ENCODE results near the gene CHN1.

Gene CHN1

GRCh38 chr2:175027755-175028154 lies 22.6 kb upstream of the CHN1 start:
- H3K4me1 ChIP-seq (ENCODE audit: control insufficient read depth, low read depth, low read length), result no peaks in the 10 kb centered on the region
- H3K4me3 ChIP-seq (ENCODE audit: low read length), result no peak overlapping the region
- no peaks in the 10 kb centered on the region for H3K9me3 ChIP-seq (ENCODE audit: control insufficient read depth, low read depth, low read length)
- H3K36me3 ChIP-seq (ENCODE audit: control insufficient read depth, low read depth, low read length), result no peaks in the 10 kb centered on the region
- H3K9ac ChIP-seq (ENCODE audit: low read length), result no peak overlapping the region
- no peak overlapping the region for H3K27ac ChIP-seq (ENCODE audit: low read length)
- H3K27me3 ChIP-seq (ENCODE audit: control insufficient read depth, insufficient read depth, low read length), result no peaks in the 10 kb centered on the region

GRCh38 chr2:175026385-175026784 lies 21.2 kb upstream of the CHN1 start:
- Histone ChIP-seq H3K9ac (ENCODE audit: low read length) (no peak overlapping the region), H3K27ac (ENCODE audit: low read length) (no peak overlapping the region), H3K4me1 (ENCODE audit: control insufficient read depth, low read depth, low read length) (no peaks in the 10 kb centered on the region), H3K9me3 (ENCODE audit: control insufficient read depth, low read depth, low read length) (no peaks in the 10 kb centered on the region), H3K27me3 (ENCODE audit: control insufficient read depth, insufficient read depth, low read length) (no peaks in the 10 kb centered on the region), H3K36me3 (ENCODE audit: control insufficient read depth, low read depth, low read length) (no peaks in the 10 kb centered on the region), H3K4me3 (ENCODE audit: low read length) (no peak overlapping the region)

GRCh38 chr2:175025946-175026345 lies 20.8 kb upstream of the CHN1 start:
- Histone ChIP-seq H3K9me3 (ENCODE audit: control insufficient read depth, low read depth, low read length) (no peaks in the 10 kb centered on the region), H3K27ac (ENCODE audit: low read length) (no peak overlapping the region), H3K27me3 (ENCODE audit: control insufficient read depth, insufficient read depth, low read length) (no peaks in the 10 kb centered on the region), H3K9ac (ENCODE audit: low read length) (no peak overlapping the region), H3K36me3 (ENCODE audit: control insufficient read depth, low read depth, low read length) (no peaks in the 10 kb centered on the region), H3K4me3 (ENCODE audit: low read length) (no peak overlapping the region), H3K4me1 (ENCODE audit: control insufficient read depth, low read depth, low read length) (no peaks in the 10 kb centered on the region)

DNA sequence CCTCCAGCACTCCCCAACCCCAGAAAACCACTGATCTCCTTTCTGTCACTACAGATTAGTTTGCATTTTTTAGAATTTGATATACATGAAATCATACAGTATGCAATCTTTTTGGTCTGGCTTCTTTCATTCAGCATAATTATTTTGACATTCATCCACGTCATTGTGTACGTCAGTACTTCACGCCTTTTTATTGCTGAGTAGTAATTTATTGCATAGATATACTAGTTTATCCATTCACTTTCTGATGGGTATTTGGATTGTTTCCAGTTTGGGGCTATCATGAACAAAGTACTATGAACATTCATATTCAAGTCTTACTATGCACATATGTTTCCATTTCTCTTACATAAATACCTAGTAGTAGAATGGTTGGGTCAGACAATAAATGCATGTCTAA lies 20.1 kb upstream of the CHN1 start:
- Histone ChIP-seq H3K4me1 (ENCODE audit: control insufficient read depth, low read depth, low read length) (no peaks in the 10 kb centered on the region), H3K27me3 (ENCODE audit: control insufficient read depth, insufficient read depth, low read length) (no peaks in the 10 kb centered on the region), H3K9ac (ENCODE audit: low read length) (no peak overlapping the region), H3K27ac (ENCODE audit: low read length) (no peak overlapping the region), H3K36me3 (ENCODE audit: control insufficient read depth, low read depth, low read length) (no peaks in the 10 kb centered on the region), H3K4me3 (ENCODE audit: low read length) (no peak overlapping the region), H3K9me3 (ENCODE audit: control insufficient read depth, low read depth, low read length) (no peaks in the 10 kb centered on the region)

DNA sequence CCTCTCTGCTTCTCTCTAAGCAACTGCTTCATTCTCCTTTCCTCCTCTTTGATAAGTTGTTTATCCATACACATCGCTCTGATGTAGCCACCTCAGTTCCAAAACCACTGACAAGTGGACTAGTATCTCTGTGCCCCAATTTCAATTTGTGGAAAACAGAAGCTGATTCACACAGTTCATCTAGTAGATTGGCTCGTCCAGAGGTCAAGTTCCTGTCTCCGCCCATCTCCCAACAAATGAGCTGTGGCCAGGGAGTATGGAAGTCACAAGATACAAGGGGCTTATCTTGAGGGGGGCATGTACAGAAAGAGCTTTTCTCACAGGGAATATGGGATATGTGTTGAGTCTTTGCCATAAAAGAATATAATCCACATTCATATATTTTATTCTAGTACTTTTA lies 17.7 kb upstream of the CHN1 start:
- no peaks in the 10 kb centered on the region for H3K36me3 ChIP-seq (ENCODE audit: control insufficient read depth, low read depth, low read length)
- no peaks in the 10 kb centered on the region for H3K9me3 ChIP-seq (ENCODE audit: control insufficient read depth, low read depth, low read length)
- H3K4me3 ChIP-seq (ENCODE audit: low read length), result no peak overlapping the region
- no peak overlapping the region for H3K27ac ChIP-seq (ENCODE audit: low read length)
- H3K4me1 ChIP-seq (ENCODE audit: control insufficient read depth, low read depth, low read length), result no peaks in the 10 kb centered on the region
- H3K27me3 ChIP-seq (ENCODE audit: control insufficient read depth, insufficient read depth, low read length), result no peaks in the 10 kb centered on the region
- H3K9ac ChIP-seq (ENCODE audit: low read length), result no peak overlapping the region

DNA sequence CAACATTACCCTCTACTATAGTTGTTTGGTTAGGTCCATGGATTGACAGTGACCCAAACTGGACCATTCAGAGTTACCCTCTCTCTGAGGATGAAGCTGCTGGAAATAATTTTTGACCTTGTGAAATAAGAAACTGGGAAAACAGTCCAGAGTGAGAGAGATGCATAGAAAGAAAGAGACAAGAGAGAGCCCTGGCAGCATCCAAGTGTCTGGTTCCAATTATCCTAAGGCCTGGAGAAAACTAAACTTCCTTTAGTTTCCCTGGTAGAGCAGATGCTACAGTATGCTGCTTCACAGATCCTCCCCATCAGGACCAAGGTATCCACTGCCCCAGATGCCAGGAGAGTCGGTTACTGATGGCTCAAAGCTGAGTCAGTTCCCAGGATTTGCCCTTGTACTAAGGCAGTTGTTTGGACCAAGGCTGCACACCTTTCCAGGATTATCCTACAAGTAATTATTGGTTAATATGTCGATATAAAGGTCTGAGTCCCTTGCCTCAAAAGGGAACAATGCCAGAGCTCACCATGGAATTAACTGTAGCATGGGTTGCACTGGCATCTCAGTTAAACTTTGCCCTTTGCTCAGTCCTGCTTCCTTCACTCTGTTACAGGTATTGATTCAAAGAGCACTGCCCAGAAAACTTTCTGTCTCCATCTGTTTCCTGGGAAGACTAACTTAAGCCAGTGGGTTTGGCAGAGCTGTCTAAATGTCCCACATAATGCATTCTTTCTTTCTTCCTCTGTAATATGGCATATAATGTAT lies 14.6 kb upstream of the CHN1 start:
- Histone ChIP-seq H3K4me3 (ENCODE audit: low read length) (no peak overlapping the region), H3K27me3 (ENCODE audit: control insufficient read depth, insufficient read depth, low read length) (no peaks in the 10 kb centered on the region), H3K27ac (ENCODE audit: low read length) (no peak overlapping the region), H3K9me3 (ENCODE audit: control insufficient read depth, low read depth, low read length) (no peaks in the 10 kb centered on the region), H3K9ac (ENCODE audit: low read length) (no peak overlapping the region), H3K4me1 (ENCODE audit: control insufficient read depth, low read depth, low read length) (no peaks in the 10 kb centered on the region), H3K36me3 (ENCODE audit: control insufficient read depth, low read depth, low read length) (no peaks in the 10 kb centered on the region)

DNA sequence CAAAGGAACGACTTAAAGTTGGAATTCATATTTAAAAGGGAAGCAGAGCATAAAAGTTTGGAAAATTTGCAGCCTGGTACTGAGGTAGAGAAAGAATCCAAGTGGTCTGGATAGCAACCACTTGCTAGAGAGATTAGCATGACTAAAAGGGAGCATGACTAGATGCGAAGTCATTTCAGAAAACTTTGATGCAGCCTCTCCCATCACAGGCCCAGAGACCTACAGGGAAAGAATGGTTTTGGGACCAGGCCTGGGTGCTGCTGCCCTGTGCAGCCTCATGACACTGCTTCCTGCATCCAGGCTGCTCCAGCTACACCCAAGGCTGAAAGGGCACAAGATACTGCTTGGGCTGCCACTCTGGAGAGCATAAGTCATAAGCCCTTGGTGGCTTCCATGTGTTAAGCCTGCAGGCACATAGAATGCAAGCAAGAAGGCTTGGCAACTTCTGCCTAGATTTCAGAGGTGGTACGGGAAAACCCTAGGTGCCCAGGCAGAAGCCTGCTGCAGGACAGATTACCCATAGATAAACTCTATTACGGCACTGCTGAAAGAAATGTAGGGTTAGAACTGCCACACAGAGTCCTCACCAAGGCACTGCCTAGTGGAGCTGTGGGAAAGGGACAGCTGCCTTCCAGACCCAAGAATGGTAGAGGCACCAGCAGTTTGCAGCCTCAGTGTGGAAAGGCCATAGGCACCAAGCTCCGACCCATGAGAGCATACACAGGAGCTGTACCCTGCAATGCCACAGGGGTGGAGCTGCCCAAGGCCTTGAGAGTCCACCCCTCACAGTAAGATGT lies 12.6 kb upstream of the CHN1 start:
- H3K4me1 ChIP-seq (ENCODE audit: control insufficient read depth, low read depth, low read length), result no peaks in the 10 kb centered on the region
- H3K9me3 ChIP-seq (ENCODE audit: control insufficient read depth, low read depth, low read length), result no peaks in the 10 kb centered on the region
- H3K27me3 ChIP-seq (ENCODE audit: control insufficient read depth, insufficient read depth, low read length), result no peaks in the 10 kb centered on the region
- H3K4me3 ChIP-seq (ENCODE audit: low read length), result no peak overlapping the region
- no peak overlapping the region for H3K27ac ChIP-seq (ENCODE audit: low read length)
- no peaks in the 10 kb centered on the region for H3K36me3 ChIP-seq (ENCODE audit: control insufficient read depth, low read depth, low read length)
- H3K9ac ChIP-seq (ENCODE audit: low read length), result no peak overlapping the region

- Histone ChIP-seq H3K4me1 (ENCODE audit: control insufficient read depth, low read depth, low read length) (no peaks in the 10 kb centered on the region), H3K4me3 (ENCODE audit: low read length) (no peak overlapping the region), H3K9me3 (ENCODE audit: control insufficient read depth, low read depth, low read length) (no peaks in the 10 kb centered on the region), H3K27me3 (ENCODE audit: control insufficient read depth, insufficient read depth, low read length) (no peaks in the 10 kb centered on the region), H3K27ac (ENCODE audit: low read length) (no peak overlapping the region), H3K9ac (ENCODE audit: low read length) (no peak overlapping the region), H3K36me3 (ENCODE audit: control insufficient read depth, low read depth, low read length) (no peaks in the 10 kb centered on the region)
These were observed 10.2 kb upstream of the CHN1 start for GRCh38 chr2:175015340-175015739.

DNA sequence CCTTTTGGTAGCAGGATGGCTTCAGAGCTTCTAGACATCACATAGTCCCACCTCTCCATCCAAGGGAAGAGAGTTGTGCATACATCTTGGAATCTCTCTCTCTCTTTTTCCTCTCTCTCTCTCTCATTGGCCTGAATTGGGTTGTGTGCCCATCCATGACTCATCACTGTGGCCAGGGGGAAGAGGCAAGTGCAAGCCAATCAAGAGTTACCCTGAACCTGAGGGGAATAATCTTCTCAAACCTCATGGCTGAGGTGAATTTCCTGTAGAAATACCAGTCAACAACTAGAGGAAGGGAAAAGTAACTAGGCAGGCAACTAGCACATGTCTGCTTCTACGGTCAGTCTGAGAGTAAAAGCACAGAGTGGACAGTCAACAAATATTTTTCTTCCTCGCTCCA lies 7.3 kb upstream of the CHN1 start:
- Histone ChIP-seq H3K27me3 (ENCODE audit: control insufficient read depth, insufficient read depth, low read length) (no peaks in the 10 kb centered on the region), H3K4me3 (ENCODE audit: low read length) (no peak overlapping the region), H3K27ac (ENCODE audit: low read length) (no peak overlapping the region), H3K9ac (ENCODE audit: low read length) (no peak overlapping the region), H3K36me3 (ENCODE audit: control insufficient read depth, low read depth, low read length) (no peaks in the 10 kb centered on the region), H3K9me3 (ENCODE audit: control insufficient read depth, low read depth, low read length) (no peaks in the 10 kb centered on the region), H3K4me1 (ENCODE audit: control insufficient read depth, low read depth, low read length) (peaks cover 7% of the 10 kb centered on the region)

DNA sequence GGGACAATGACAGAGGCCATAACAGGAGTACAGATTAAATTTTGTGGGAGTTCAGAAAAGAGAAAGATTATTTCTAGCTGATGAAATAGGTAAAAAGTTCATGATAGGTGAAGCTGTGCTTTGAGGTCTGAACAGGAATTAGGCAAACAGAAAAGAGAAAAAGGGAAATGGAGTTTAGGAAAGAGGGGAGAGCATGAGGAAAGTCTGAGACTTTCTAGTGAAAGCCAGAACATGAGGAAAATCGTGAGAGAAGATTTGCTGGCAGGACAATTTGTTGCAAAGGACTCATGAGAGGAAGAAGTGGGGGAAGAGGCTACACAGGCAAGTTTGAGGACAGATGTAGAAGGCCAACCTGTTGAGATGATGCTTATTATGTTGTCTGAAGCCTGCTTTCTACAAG lies 6.3 kb upstream of the CHN1 start:
- Histone ChIP-seq H3K9me3 (ENCODE audit: control insufficient read depth, low read depth, low read length) (no peaks in the 10 kb centered on the region), H3K27me3 (ENCODE audit: control insufficient read depth, insufficient read depth, low read length) (no peaks in the 10 kb centered on the region), H3K4me3 (ENCODE audit: low read length) (no peak overlapping the region), H3K9ac (ENCODE audit: low read length) (no peak overlapping the region), H3K36me3 (ENCODE audit: control insufficient read depth, low read depth, low read length) (no peaks in the 10 kb centered on the region), H3K4me1 (ENCODE audit: control insufficient read depth, low read depth, low read length) (peaks cover 16% of the 10 kb centered on the region), H3K27ac (ENCODE audit: low read length) (no peak overlapping the region)

- Histone ChIP-seq H3K9me3 (ENCODE audit: control insufficient read depth, low read depth, low read length) (no peaks in the 10 kb centered on the region), H3K4me1 (ENCODE audit: control insufficient read depth, low read depth, low read length) (peaks cover 21% of the 10 kb centered on the region), H3K9ac (ENCODE audit: low read length) (no peak overlapping the region), H3K27me3 (ENCODE audit: control insufficient read depth, insufficient read depth, low read length) (no peaks in the 10 kb centered on the region), H3K36me3 (ENCODE audit: control insufficient read depth, low read depth, low read length) (no peaks in the 10 kb centered on the region), H3K27ac (ENCODE audit: low read length) (no peak overlapping the region), H3K4me3 (ENCODE audit: low read length) (no peak overlapping the region)
These were observed 5.7 kb upstream of the CHN1 start for GRCh38 chr2:175010848-175011254.

Data from iPS-18a (cell line).